HG02623 (cell line): ENCODE data around the gene TBC1D1.

Experiments
- ATAC-seq: cut with Tn5 transposase; IDR thresholded peaks from one replicate; pipeline ENCODE4 v1.9.1; 2021; ENCODE audit warnings: moderate library complexity; ENCODE audit not compliant: unreplicated experiment

TBC1D1 gene

DNA sequence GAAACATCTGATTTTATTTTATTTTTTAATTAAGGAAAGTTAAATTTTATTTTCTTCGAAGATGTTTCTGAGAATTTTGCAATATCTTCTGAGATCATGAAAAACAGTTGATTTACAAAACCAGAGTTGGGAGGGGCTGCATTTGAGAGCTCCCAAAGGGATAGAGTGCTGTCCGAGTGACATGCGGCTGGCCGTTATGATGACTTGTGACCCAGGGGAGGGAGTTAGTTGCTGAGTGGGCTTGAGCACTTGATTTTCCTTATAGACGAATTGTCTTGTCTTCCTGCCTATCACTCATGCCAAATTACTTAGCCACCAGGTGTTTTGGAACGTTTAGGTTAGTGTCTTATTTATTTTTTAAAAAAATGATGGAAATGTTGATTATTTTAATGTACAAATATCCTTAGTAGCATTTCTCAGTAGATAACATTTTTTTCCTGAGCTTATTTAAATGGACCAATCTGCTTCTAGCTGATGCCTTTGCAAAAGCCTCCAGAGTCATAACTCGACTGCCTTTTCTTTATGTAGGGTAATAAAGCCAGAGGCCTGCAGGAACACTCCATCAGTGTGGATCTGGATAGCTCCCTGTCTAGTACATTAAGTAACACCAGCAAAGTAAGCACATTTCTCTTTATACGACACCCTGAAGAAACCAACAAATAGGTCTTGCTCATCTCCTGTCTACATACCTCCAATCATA is 154.6 kb downstream of the TBC1D1 start:
- ATAC-seq = no peak

GRCh38 chr4:38046727-38047489 is 156.0 kb downstream of the TBC1D1 start:
- no peak for ATAC-seq

- no peak for ATAC-seq
Measured at GRCh38 chr4:38049545-38050170, 158.8 kb downstream of the TBC1D1 start.

DNA sequence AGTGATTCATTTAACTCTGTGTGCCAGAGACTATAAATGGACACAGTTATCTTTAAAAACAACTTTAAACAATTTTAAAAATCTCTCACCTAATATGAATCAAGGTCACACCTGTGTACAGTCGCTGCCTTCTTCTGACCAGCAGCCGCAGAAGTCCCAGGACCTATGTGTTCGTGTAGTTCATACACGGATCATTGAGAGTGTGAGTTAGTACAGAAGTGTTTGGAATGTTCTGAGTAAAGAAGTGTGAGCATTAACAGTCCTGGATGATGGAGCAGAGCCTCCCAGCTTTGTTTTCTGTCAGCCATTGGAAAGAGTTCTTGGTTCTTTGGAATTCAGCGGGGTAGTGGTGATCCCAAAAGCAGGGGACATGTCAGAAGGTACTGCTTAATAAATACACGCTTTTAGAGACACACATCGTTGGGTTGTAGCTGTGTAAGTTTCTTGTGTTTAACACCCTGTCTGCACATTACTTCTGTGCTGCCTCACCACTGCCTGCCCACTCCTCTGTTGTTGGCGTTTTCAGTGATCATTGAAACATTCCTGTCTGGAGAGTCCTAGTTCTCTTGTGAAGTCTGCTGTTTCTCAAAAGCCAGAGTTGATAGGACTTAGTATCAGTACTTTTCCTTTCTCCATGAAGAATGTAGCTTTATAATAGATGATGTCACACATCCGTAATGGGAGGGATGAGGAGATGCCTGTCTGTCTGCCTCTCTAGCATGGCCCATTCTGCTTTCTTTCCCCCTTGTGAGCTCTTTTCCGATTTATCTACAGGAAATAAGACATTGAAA is 159.9 kb downstream of the TBC1D1 start:
- no peak for ATAC-seq

DNA sequence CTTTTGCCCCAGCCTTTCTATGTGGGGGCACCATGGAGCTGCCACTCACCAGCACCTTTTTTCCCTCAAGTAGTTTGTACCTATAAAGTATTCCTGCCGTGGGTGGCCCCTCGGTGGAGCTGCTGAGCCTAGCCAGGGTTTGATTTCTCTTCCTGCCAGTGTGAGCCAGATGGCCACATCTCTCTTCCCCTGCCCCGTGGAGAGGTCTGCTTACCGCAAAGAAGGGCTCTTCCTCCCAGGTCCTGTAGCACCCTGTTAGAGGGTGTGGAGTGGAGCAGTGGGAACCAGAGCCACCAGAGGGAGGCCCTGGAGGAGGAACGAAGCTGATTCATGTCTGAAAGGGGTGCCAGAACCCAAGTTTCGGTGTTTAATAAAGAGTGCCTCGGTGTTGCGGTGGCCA is 164.7 kb downstream of the TBC1D1 start:
- no peak for ATAC-seq

- ATAC-seq = no peak
Measured at GRCh38 chr4:38056011-38056685, 165.3 kb downstream of the TBC1D1 start.

GRCh38 chr4:38058151-38058550 is 167.3 kb downstream of the TBC1D1 start:
- ATAC-seq = no peak

DNA sequence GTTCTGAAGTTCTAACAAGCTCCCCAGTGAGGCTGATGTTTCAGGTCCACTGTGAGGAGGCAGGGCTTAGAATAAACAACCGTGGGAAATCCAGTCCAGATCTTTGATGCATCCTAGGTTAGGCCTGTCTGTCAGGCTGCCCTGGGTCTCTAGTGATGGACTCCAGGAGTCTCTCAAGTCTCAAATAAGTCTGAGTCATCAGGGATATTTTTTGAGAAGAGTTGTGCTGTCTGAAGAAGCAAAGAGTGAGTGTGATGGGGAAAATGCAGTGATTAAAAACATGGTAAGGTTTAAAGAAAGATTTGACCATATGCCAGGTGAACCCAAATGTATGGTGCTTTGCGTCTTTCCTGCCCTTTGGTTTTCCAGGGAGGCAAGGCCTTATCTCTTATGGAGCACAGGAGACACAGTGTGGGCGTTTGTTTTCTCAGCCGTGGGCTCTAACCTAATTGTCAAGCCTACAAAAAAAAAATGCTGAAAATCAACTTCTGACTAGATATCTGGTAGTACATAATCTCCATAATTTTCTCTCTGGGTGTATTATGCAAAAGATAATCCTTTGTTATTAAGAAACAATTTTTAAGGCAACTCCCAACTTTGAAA is 170.0 kb downstream of the TBC1D1 start:
- no peak for ATAC-seq

DNA sequence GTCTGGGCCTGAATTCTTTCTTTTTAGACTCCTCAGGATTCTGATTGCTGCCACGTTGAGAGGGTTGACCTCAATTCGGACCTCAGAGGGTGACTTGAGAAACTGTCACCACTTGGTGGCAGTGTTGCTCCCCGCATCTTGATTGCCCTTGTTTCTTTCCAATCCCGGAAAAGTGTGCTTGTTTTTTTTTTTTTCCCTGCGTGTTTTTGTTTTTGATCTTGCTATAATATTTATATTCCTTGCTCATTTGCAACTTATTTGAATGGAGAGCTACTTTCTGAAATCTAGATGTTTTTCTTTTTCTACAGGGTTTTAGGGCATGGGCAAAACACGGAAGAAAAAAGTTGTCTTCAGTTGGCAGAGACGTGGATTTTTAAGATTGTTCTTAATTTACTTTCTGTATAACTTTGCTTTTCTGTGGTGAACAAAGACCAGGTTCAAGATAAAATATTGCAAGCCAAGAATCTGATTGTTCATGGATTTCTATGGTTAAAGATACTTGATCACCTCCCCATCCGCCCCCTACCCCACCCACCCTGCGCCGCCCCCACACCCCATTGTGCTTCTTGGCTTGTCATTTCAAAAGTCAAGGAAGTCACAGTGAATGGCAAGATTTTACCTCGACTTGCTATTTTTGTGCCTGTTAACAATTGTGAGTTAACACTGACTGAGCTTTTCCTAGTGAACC is 171.3 kb downstream of the TBC1D1 start:
- no peak for ATAC-seq

DNA sequence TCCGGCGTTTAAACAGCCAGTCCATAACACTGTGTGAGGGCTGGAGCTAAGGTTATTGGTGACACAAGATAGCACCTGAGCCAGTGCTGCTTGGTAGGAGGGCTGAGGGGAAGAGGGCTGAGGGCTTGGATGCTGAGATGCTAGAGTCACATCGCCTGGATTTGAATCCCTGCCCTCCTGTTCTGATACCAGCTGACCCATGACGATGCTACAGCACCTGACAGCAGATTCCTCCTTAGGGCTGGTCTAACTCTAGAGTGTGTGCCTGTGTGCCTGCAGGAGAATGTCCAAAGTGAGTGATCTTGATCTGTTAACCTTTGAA is 171.9 kb downstream of the TBC1D1 start:
- no peak for ATAC-seq

DNA sequence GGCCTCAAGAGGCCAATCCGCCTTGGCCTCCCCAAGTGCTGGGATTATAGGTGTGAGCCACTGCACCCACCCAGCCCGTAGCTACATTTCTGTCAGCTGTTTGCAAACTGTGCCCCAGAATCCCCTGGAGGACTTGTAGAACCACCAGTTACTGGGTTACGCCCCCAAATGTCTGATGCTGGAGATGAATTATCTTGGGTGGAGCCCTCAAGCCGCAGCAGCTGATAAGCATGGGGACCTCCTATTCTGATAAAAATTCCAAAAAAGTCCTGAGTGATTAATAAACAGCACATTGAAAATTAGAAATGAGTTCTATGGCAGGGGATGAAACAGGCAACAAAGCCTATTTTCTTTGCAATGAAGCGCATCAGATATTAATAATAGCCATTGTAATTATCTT is 174.3 kb downstream of the TBC1D1 start:
- ATAC-seq = no peak

DNA sequence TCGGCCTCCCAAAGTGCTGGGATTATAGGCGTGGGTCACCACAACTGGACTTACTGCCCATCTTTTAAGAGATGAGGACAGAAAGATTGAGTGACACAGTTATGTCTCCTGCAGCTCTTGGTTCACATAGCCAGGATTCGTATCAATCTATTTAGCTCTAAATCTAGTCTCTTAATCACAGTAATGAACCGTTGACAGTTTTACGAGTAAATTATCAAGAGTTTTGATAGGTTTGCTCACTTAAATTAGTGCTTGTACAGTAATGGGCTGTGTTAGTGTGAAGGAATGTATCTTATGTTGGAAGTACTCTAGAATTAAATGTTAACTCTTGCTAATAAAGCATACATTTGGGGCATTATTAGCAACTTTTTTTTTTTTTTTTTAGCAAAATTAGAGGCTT is 175.0 kb downstream of the TBC1D1 start:
- no peak for ATAC-seq

- ATAC-seq = no peak
Measured at GRCh38 chr4:38067499-38067898, 176.6 kb downstream of the TBC1D1 start.

DNA sequence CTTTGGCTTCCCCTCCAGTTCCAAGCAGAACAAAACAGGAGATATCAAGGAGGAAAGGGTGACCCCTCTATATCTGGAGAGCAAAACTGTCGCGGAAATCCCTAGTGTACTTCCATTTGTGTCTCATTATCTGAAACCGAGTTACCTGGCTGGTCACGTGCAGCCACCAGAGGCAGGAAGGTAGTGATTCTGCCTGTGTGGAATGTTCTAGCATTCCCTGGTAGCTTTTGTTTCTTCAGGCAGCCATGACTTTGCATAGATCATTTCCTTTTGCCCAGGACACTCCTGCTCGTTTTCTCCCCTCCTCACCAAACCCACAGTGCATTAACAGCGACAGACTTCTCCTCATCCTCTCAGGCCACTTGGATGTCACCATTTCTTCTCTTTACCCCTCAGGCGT is 177.2 kb downstream of the TBC1D1 start:
- no peak for ATAC-seq

- no peak for ATAC-seq
Measured at GRCh38 chr4:38069271-38069760, 178.4 kb downstream of the TBC1D1 start.

DNA sequence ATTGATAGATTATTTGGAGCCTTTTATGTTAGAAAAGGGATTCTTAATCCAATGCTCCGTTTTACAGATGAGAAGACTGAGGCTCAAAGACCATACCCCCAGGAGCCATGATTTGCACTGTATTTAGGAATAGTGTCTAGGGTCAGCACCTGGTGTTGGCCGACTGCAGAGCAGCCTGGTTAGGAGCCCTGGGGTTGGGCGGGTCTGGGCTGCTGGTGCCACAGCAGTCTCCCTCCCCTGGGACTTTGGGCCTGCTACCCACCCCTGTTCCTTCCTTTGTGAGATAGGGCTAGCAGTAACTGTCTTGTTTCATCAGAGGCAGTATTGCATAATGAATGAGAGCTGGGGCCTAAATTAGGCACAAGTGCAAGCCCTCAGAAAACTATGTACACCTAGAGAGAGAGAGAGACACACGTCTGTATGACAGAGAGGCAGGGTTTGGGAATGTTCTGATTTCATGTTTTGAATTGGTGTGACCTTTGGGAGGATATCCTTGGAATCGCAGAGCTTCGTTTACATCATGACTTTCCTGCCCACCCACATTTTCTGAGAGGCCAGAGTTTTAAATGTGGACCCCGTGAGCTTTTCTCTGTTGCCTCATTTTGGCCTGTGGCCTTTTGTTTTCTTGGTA is 181.0 kb downstream of the TBC1D1 start:
- ATAC-seq = no peak

- no peak for ATAC-seq
Measured at GRCh38 chr4:38072578-38072977, 181.7 kb downstream of the TBC1D1 start.

DNA sequence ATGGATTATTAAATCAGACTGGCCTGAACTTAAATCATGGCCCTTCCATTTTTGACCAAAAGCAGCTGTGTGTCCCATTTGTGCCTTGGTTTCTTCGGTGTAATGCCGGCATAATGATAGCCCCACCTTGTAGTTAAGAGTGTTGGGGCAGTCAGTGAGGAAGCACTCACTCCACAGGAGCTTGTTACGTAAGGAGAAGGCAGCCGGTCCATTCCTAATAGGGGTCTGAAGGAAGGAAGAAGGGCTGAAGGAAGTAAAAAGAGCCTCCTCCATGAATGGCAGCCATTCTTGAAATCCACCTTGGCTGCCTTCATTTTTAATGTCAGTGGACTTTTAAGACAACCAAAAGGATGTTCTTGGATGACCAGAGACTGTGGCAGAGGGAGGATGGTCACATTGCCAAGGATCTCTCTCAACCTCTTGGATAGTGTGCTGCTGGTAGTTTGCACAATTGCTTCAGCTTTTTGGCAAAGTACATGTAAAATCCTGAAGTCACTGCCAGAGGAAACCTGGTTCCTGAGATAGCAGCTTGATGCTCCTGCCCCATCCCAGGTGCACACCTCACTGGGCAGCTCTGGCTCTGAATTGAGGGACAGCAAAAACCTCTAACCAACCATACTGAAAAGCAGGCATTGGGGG is 182.8 kb downstream of the TBC1D1 start:
- ATAC-seq = no peak
